HFF-Myc (cell line): ENCODE data around the gene PRR36.

Experiments
- DNase-seq: peaks from one replicate; pipeline ENCODE4 v3.0.0-alpha.2; 2011; ENCODE audit warnings: low read depth; ENCODE audit errors: extremely low read depth
- H3K4me3 ChIP-seq: replicated peaks from 2 replicates; pipeline ENCODE4 v1.5.1; 2011; ENCODE audit warnings: low read depth, mild to moderate bottlenecking, control low read depth, low read length
- CTCF ChIP-seq: IDR thresholded peaks from 2 replicates; pipeline ENCODE4 v1.5.1; 2012; ENCODE audit warnings: mild to moderate bottlenecking, low read depth, low read length, control low read depth; ENCODE audit errors: missing control alignments

PRR36 gene

GRCh38 chr19:7844951-7845350, 29.2 kb downstream of the PRR36 start:
- no peak for DNase-seq

GRCh38 chr19:7844405-7844804, 29.8 kb downstream of the PRR36 start:
- no peak for DNase-seq
- TF ChIP-seq CTCF = no peak
- H3K4me3 ChIP-seq = no peak overlapping the region

More at GRCh38 chr19:7844951-7845350, 29.2 kb downstream of the PRR36 start:
- H3K4me3 ChIP-seq = no peak overlapping the region
- TF ChIP-seq CTCF = no peak

- no peak for DNase-seq
- no peak for TF ChIP-seq CTCF
Observed at GRCh38 chr19:7843521-7843920, 30.7 kb downstream of the PRR36 start.

GRCh38 chr19:7842661-7843294, 31.4 kb downstream of the PRR36 start:
- no peak for TF ChIP-seq CTCF

More at GRCh38 chr19:7843521-7843920, 30.7 kb downstream of the PRR36 start:
- H3K4me3 ChIP-seq = no peak overlapping the region

GRCh38 chr19:7841751-7842660, 32.2 kb downstream of the PRR36 start:
- no peak for DNase-seq
- TF ChIP-seq CTCF = no peak
- no peak overlapping the region for H3K4me3 ChIP-seq

More at GRCh38 chr19:7842661-7843294, 31.4 kb downstream of the PRR36 start:
- no peak for DNase-seq
- H3K4me3 ChIP-seq = no peak overlapping the region

- no peak for TF ChIP-seq CTCF
- DNase-seq = no peak
- no peak overlapping the region for H3K4me3 ChIP-seq
Observed at GRCh38 chr19:7840629-7841028, 33.6 kb downstream of the PRR36 start.
